C4-2B (cell line): Measurements from ENCODE around the gene IFITM1.
"Not testable (repeated sequence)": the region's sequence is repeated elsewhere in the genome, so short reads cannot be mapped to it uniquely, and the experiment has no call there.

ENCODE experiments used
- CTCF ChIP-seq: fragments of 450-650 bp; conservative IDR thresholded peaks from 2 replicates; pipeline ENCODE4 v1.5.1; 2017; ENCODE audit warnings: mild to moderate bottlenecking
- ZFX ChIP-seq: fragments of 450-650 bp; IDR thresholded peaks from 2 replicates; pipeline ENCODE4 v1.6.1; 2017

- not testable (repeated sequence) for TF ChIP-seq CTCF, ZFX
Observed at GRCh38 chr11:318405-319120, 4.7 kb downstream of the IFITM1 start.
